H9 (cell line): Measurements from ENCODE around the gene HIC1. TPM values are rescaled to one million over a fixed set of nuclear protein-coding genes. Genes with fewer than 3 reads are reported as not detected.

Experiments
- DNase-seq: peaks from one replicate; pipeline ENCODE4 v3.0.0-alpha.2; 2017
- H2AFZ ChIP-seq: one replicate; pipeline ENCODE4 v1.6.1; 2013; ENCODE audit warnings: mild to moderate bottlenecking, low read length, control low read depth, moderate library complexity
- H2AK5ac ChIP-seq: 2 replicates; pipeline ENCODE4 v1.6.1; 2013; ENCODE audit warnings: low read length, control low read depth, mixed read lengths; ENCODE audit not compliant: insufficient read length
- H2BK120ac ChIP-seq: one replicate; pipeline ENCODE4 v1.6.1; 2013; ENCODE audit warnings: low read depth, mild to moderate bottlenecking, low read length, control low read depth, inconsistent platforms; ENCODE audit not compliant: poor library complexity, severe bottlenecking
- H2BK12ac ChIP-seq: 2 replicates; pipeline ENCODE4 v1.6.1; 2013; ENCODE audit warnings: low read length, control low read depth, mixed read lengths, low read depth; ENCODE audit not compliant: insufficient read length
- H2BK15ac ChIP-seq: 2 replicates; pipeline ENCODE4 v1.6.1; 2013; ENCODE audit warnings: low read depth, low read length, control low read depth
- H2BK20ac ChIP-seq: one replicate; pipeline ENCODE4 v1.6.1; 2013; ENCODE audit warnings: low read depth, mild to moderate bottlenecking, low read length, control low read depth, inconsistent platforms; ENCODE audit not compliant: poor library complexity, severe bottlenecking
- H2BK5ac ChIP-seq: 2 replicates; pipeline ENCODE4 v1.6.1; 2013; ENCODE audit warnings: low read length, control low read depth, mixed read lengths; ENCODE audit not compliant: insufficient read length
- H3K14ac ChIP-seq: 2 replicates; pipeline ENCODE4 v1.6.1; 2013; ENCODE audit warnings: low read length, control low read depth; ENCODE audit not compliant: insufficient read depth
- H3K18ac ChIP-seq: 2 replicates; pipeline ENCODE4 v1.6.1; 2013; ENCODE audit warnings: low read depth, mild to moderate bottlenecking, mixed read lengths, low read length, control low read depth; ENCODE audit not compliant: insufficient read length
- H3K23ac ChIP-seq: 2 replicates; pipeline ENCODE4 v1.6.1; 2013; ENCODE audit warnings: low read length, control low read depth, mixed read lengths, low read depth; ENCODE audit not compliant: insufficient read length
- H3K23me2 ChIP-seq: 2 replicates; pipeline ENCODE4 v1.6.1; 2013; ENCODE audit warnings: low read depth, mild to moderate bottlenecking, mixed read lengths, low read length, control low read depth; ENCODE audit not compliant: insufficient read length, poor library complexity, severe bottlenecking
- H3K27ac ChIP-seq: 2 replicates; pipeline ENCODE4 v1.5.1; 2013; ENCODE audit warnings: low read length, control low read depth, mixed read lengths, low read depth; ENCODE audit not compliant: insufficient read length
- H3K27me3 ChIP-seq: 2 replicates; pipeline ENCODE4 v1.6.1; 2013; ENCODE audit warnings: low read length, control low read depth, inconsistent platforms; ENCODE audit not compliant: insufficient read depth
- H3K4ac ChIP-seq: 2 replicates; pipeline ENCODE4 v1.6.1; 2013; ENCODE audit warnings: low read depth, mild to moderate bottlenecking, control low read depth, inconsistent platforms, low read length, moderate library complexity
- H3K4me1 ChIP-seq: 2 replicates; pipeline ENCODE4 v1.6.1; 2013; ENCODE audit warnings: low read length, control low read depth, inconsistent platforms; ENCODE audit not compliant: insufficient read depth
- H3K4me2 ChIP-seq: 2 replicates; pipeline ENCODE4 v1.6.1; 2013; ENCODE audit warnings: low read length, control low read depth, mixed read lengths; ENCODE audit not compliant: insufficient read length, insufficient read depth
- H3K56ac ChIP-seq: 2 replicates; pipeline ENCODE4 v1.6.1; 2013; ENCODE audit warnings: low read depth, mild to moderate bottlenecking, mixed read lengths, low read length, control low read depth; ENCODE audit not compliant: insufficient read length
- H3K79me1 ChIP-seq: 2 replicates; pipeline ENCODE4 v1.6.1; 2013; ENCODE audit warnings: low read depth, mild to moderate bottlenecking, moderate library complexity, low read length, control low read depth, inconsistent platforms; ENCODE audit not compliant: insufficient read depth, poor library complexity, severe bottlenecking
- H3K79me2 ChIP-seq: 2 replicates; pipeline ENCODE4 v1.6.1; 2013; ENCODE audit warnings: low read length, control low read depth, inconsistent platforms; ENCODE audit not compliant: insufficient read depth
- H3K9ac ChIP-seq: 2 replicates; pipeline ENCODE4 v1.6.1; 2013; ENCODE audit warnings: low read length, control low read depth, mixed read lengths; ENCODE audit not compliant: insufficient read length; ENCODE audit errors: extremely low read depth
- H3K9me3 ChIP-seq: one replicate; pipeline ENCODE4 v1.6.1; 2013; ENCODE audit warnings: low read depth, low read length, inconsistent platforms; ENCODE audit not compliant: control insufficient read depth
- H3T11ph ChIP-seq: one replicate; pipeline ENCODE4 v1.6.1; 2013; ENCODE audit warnings: mild to moderate bottlenecking, low read length, control low read depth, inconsistent platforms
- H4K20me1 ChIP-seq: one replicate; pipeline ENCODE4 v1.6.1; 2013; ENCODE audit not compliant: control insufficient read depth, insufficient read length, insufficient read depth
- H4K5ac ChIP-seq: 2 replicates; pipeline ENCODE4 v1.6.1; 2013; ENCODE audit warnings: low read depth, mild to moderate bottlenecking, mixed read lengths, low read length, control low read depth; ENCODE audit not compliant: insufficient read length
- H4K8ac ChIP-seq: replicated peaks from 2 replicates; pipeline ENCODE4 v1.6.1; 2013; ENCODE audit warnings: low read length, control low read depth, mixed read lengths, low read depth; ENCODE audit not compliant: insufficient read length
- H4K91ac ChIP-seq: 2 replicates; pipeline ENCODE4 v1.6.1; 2013; ENCODE audit warnings: low read depth, mild to moderate bottlenecking, moderate library complexity, mixed read lengths, low read length, control low read depth; ENCODE audit not compliant: insufficient read length
- H3K27ac Mint-ChIP-seq, 3 experiments: 2 replicates in 2 of 3; 3 replicates in 1 of 3; pipeline ENCODE4 v1.8.0; 2020 to 2021; ENCODE audit warnings: mixed read lengths in 3 of 3, mild to moderate bottlenecking in 1 of 3, moderate library complexity in 1 of 3
- H3K27me3 Mint-ChIP-seq: 2 replicates; pipeline ENCODE4 v1.8.0; 2021; ENCODE audit warnings: low read depth, mild to moderate bottlenecking, moderate library complexity, mixed read lengths
- H3K36me3 Mint-ChIP-seq, 3 experiments: 2 replicates in 2 of 3; 3 replicates in 1 of 3; pipeline ENCODE4 v1.8.0; 2020 to 2021; ENCODE audit warnings: low read depth in 3 of 3, mixed read lengths in 3 of 3; ENCODE audit not compliant: insufficient read depth in 1 of 3
- H3K4me1 Mint-ChIP-seq, 2 experiments: 2 replicates each; pipeline ENCODE4 v1.8.0; 2020; ENCODE audit warnings: mixed read lengths in 2 of 2
- H3K4me3 Mint-ChIP-seq, 2 experiments: 2 replicates in 1 of 2; 3 replicates in 1 of 2; pipeline ENCODE4 v1.8.0; 2020 to 2021; ENCODE audit warnings: mild to moderate bottlenecking in 2 of 2, mixed read lengths in 2 of 2, moderate library complexity in 1 of 2
- H3K9me3 Mint-ChIP-seq, 2 experiments: 2 replicates in 1 of 2; 3 replicates in 1 of 2; pipeline ENCODE4 v1.8.0; 2020; ENCODE audit warnings: mild to moderate bottlenecking in 2 of 2, mixed read lengths in 2 of 2, moderate library complexity in 1 of 2
- WGBS: extraction: QIAGEN DNeasy Blood & Tissue Kit; methylation state at CpG from one replicate; pipeline ENCODE4 v1.1.7; 2013; ENCODE audit warnings: missing lambda C conversion rate, low lambda C conversion rate, mixed read lengths; ENCODE audit not compliant: insufficient read length; ENCODE audit errors: extremely low coverage; 5-methylcytosine and 5-hydroxymethylcytosine counted together
- total RNA-seq: library from RNA; stranded (reverse); gene quantifications from 2 replicates; pipeline ENCODE4 v1.2.1, GENCODE V29; 2021
- TF ChIP-seq, protein P1 (sequence below): fragments of 200-600 bp; sonication (generic); conservative IDR thresholded peaks from 3 replicates; pipeline ENCODE4 v1.8.0; 2021; ENCODE audit warnings: antibody characterized with exemption, mild to moderate bottlenecking

Gene HIC1
- total RNA-seq, 1 experiment from 2014 or later: 1.8 TPM

DNA sequence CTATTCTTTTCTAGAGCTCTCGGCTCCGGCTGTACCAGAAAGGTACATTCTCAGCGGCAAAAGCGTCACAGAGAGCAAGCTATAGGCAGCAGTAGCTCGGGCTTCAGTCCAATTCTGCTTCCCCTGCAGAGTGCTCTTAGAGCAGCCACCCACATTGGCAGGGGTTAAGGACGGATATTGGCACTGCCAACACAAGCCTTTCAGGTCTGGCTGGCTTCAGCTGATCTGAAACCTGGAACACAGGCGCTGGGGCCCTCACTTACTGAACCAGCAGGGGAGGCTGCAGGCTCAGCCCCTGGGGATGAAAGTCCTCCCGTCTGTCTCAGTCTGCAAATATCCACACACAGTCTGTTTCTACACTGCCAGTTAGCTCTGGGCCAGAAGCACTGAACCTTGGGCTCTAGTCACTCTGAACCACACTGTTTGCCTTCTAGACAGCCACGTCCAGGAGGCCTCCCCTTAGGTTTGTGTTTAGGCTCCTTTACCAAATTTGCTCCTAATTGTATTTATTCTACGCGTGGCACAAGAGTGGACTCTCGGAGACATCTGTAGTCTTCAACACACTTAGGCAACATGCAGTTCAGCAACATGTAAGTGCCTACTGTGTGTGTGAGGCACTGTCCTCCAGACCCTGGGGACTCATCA lies 40.1 kb downstream of the HIC1 start:
- WGBS: no CpG with 5 or more reads among the region's 12 CpGs
- Histone ChIP-seq H3K14ac (no peak overlapping the region), H3K4ac (no peak overlapping the region), H4K5ac (no peak overlapping the region), H3K56ac (no peak overlapping the region), H3K23me2 (no peaks in the 10 kb centered on the region), H4K91ac (no peak overlapping the region), H3K79me1 (no peaks in the 10 kb centered on the region), H3K79me2 (no peaks in the 10 kb centered on the region), H3T11ph (no peak overlapping the region), H3K27me3 (no peaks in the 10 kb centered on the region), H3K4me2 (no peak overlapping the region), H3K27ac (no peak overlapping the region), H3K23ac (no peak overlapping the region), H2BK120ac (no peak overlapping the region), H3K9ac (no peak overlapping the region), H2AFZ (no peak overlapping the region), H4K8ac (no peak overlapping the region), H3K9me3 (no peaks in the 10 kb centered on the region), H3K4me1 (peaks cover 6% of the 10 kb centered on the region; the same call in 1 of the 2 replicates), H2BK20ac (no peak overlapping the region), H2AK5ac (no peak overlapping the region), H3K18ac (no peak overlapping the region), H2BK15ac (no peak overlapping the region), H2BK5ac (no peak overlapping the region), H2BK12ac (no peak overlapping the region), H4K20me1 (no peaks in the 10 kb centered on the region)
- H3K9me3 Mint-ChIP-seq: no peaks in the 10 kb centered on the region; a peak in 1 of 5 replicates
- peak overlapping the region; percentile 46 to 79 (median 55); a peak in 5 of 7 replicates for H3K27ac Mint-ChIP-seq
- peak; percentile 50 for DNase-seq
- H3K4me1 Mint-ChIP-seq: peaks cover 24 to 29% of the 10 kb centered on the region in 2 experiments
- H3K4me3 Mint-ChIP-seq: no peak overlapping the region
- no peaks in the 10 kb centered on the region for H3K27me3 Mint-ChIP-seq
- TF ChIP-seq, protein P1, sequence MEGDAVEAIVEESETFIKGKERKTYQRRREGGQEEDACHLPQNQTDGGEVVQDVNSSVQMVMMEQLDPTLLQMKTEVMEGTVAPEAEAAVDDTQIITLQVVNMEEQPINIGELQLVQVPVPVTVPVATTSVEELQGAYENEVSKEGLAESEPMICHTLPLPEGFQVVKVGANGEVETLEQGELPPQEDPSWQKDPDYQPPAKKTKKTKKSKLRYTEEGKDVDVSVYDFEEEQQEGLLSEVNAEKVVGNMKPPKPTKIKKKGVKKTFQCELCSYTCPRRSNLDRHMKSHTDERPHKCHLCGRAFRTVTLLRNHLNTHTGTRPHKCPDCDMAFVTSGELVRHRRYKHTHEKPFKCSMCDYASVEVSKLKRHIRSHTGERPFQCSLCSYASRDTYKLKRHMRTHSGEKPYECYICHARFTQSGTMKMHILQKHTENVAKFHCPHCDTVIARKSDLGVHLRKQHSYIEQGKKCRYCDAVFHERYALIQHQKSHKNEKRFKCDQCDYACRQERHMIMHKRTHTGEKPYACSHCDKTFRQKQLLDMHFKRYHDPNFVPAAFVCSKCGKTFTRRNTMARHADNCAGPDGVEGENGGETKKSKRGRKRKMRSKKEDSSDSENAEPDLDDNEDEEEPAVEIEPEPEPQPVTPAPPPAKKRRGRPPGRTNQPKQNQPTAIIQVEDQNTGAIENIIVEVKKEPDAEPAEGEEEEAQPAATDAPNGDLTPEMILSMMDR: peak; percentile 53
- peaks cover 0 to 2% (median 0%) of the 10 kb centered on the region in 3 experiments; a peak in 1 of 7 replicates for H3K36me3 Mint-ChIP-seq
